M059J (cell line): ENCODE results near the gene RNU2-1. TPM values are rescaled to one million over a fixed set of nuclear protein-coding genes. Genes with fewer than 3 reads are reported as not detected.
A peak's percentile ranks its signal among the peaks of the same experiment; 100 is the strongest.
"Not testable (repeated sequence)": the region's sequence is repeated elsewhere in the genome, so short reads cannot be mapped to it uniquely, and the experiment has no call there.

Experiments used
- DNase-seq: peaks from one replicate; pipeline ENCODE4 v3.0.0-alpha.2; 2012; ENCODE audit warnings: low read depth
- total RNA-seq: library from RNA; depleted of rRNA; stranded (reverse); fragments of >200 nt; shearing (Covaris generic); gene quantifications from 2 replicates; pipeline ENCODE4 v1.2.3, GENCODE V29; 2014; rRNA removed

Gene RNU2-1
- total RNA-seq, 1 experiment from 2014 or later, result not detected

GRCh38 chr17:43216369-43216761 is 17.4 kb downstream of the RNU2-1 start:
- DNase-seq, result no peak

- no peak for DNase-seq
Observed at GRCh38 chr17:43215341-43215740, 18.4 kb downstream of the RNU2-1 start.

- no peak for DNase-seq
Observed at GRCh38 chr17:43213545-43213944, 20.2 kb downstream of the RNU2-1 start.

- no peak for DNase-seq
Observed at GRCh38 chr17:43212641-43213490, 20.9 kb downstream of the RNU2-1 start.

GRCh38 chr17:43211480-43212402 is 22.0 kb downstream of the RNU2-1 start, which contains the start of gene TMEM106A:
TSS of gene TMEM106A (plus strand) at chr17:43211875. CDS start at chr17:43213042, 1,167 bp downstream.
- DNase-seq, result peak; percentile 83

- DNase-seq, result no peak
Observed at GRCh38 chr17:43211123-43211479, 22.7 kb downstream of the RNU2-1 start.

- no peak for DNase-seq
Observed at GRCh38 chr17:43210576-43210975, 23.2 kb downstream of the RNU2-1 start.

- not testable (repeated sequence) for DNase-seq
Observed at GRCh38 chr17:43203013-43203412, 30.8 kb downstream of the RNU2-1 start.

GRCh38 chr17:43200127-43200526 is 33.6 kb downstream of the RNU2-1 start:
- DNase-seq, result no peak

GRCh38 chr17:43199633-43200032 is 34.1 kb downstream of the RNU2-1 start:
- no peak for DNase-seq

GRCh38 chr17:43193251-43193650 is 40.5 kb downstream of the RNU2-1 start:
- DNase-seq, result no peak

- DNase-seq, result not testable (repeated sequence)
Observed at GRCh38 chr17:43186656-43187055, 47.1 kb downstream of the RNU2-1 start.

GRCh38 chr17:43183921-43184320 is 49.9 kb downstream of the RNU2-1 start:
- no peak for DNase-seq

Other genes starting within 250 kb of the RNU2-1 start
- 982 and 1,027 TPM in 2 replicates for gene RPL27, start 235.6 kb downstream of the RNU2-1 start, total RNA-seq
- 206 and 256 TPM in 2 replicates for gene IFI35, start 227.2 kb downstream of the RNU2-1 start, total RNA-seq
- gene VAT1, start 211.6 kb downstream of the RNU2-1 start, total RNA-seq, result 72.4 and 72.7 TPM in 2 replicates
- 0.20 and 0.22 TPM in 2 replicates for gene RND2, start 208.7 kb downstream of the RNU2-1 start, total RNA-seq
- gene BRCA1, start 108.6 kb downstream of the RNU2-1 start, total RNA-seq, result 27.5 and 30.1 TPM in 2 replicates
- gene NBR1, start 62.8 kb downstream of the RNU2-1 start, total RNA-seq, result 58.0 and 82.9 TPM in 2 replicates
- gene TMEM106A, start 22.1 kb downstream of the RNU2-1 start, total RNA-seq, result 4.9 and 10.1 TPM in 2 replicates
- not detected in 2 replicates for gene CCDC200, start 5.4 kb downstream of the RNU2-1 start, total RNA-seq
- gene ARL4D, start 165.0 kb upstream of the RNU2-1 start, total RNA-seq, result 15.1 and 18.4 TPM in 2 replicates
- gene DHX8, start 250.0 kb upstream of the RNU2-1 start, total RNA-seq, result 53.7 and 62.9 TPM in 2 replicates